GM23338 (cell line): ENCODE results near the gene GABARAPL1. TPM values are rescaled to one million over a fixed set of nuclear protein-coding genes. Genes with fewer than 3 reads are reported as not detected.
"Not testable (repeated sequence)": the region's sequence is repeated elsewhere in the genome, so short reads cannot be mapped to it uniquely, and the experiment has no call there.

Experiments
- ATAC-seq: fragments of 200-7000 bp; cut with Tn5 transposase; 3 replicates; pipeline ENCODE4 v1.9.1; 2020
- DNase-seq: peaks from one replicate; pipeline ENCODE4 v3.0.0-alpha.2; 2015; ENCODE audit warnings: low spot score
- H2AFZ ChIP-seq: fragments of 200-600 bp; sonication (generic); 2 replicates; pipeline ENCODE4 v1.8.0; 2016; ENCODE audit warnings: antibody characterized with exemption, mild to moderate bottlenecking, moderate library complexity
- H3F3A ChIP-seq: fragments of 200-600 bp; sonication (generic); replicated peaks from 2 replicates; pipeline ENCODE4 v1.8.0; 2017; ENCODE audit warnings: antibody characterized with exemption, mixed run types, low read depth
- H3K27ac ChIP-seq: fragments of 200-600 bp; sonication (generic); 2 replicates; pipeline ENCODE4 v1.6.1; 2016; ENCODE audit warnings: low read depth
- H3K27me3 ChIP-seq: fragments of 200-600 bp; sonication (generic); 2 replicates; pipeline ENCODE4 v1.8.0; 2016; ENCODE audit warnings: mild to moderate bottlenecking, mixed run types, moderate library complexity; ENCODE audit not compliant: insufficient read depth
- H3K36me3 ChIP-seq: fragments of 200-600 bp; sonication (generic); 2 replicates; pipeline ENCODE4 v1.8.0; 2016; ENCODE audit warnings: mild to moderate bottlenecking; ENCODE audit not compliant: insufficient read depth
- H3K4me1 ChIP-seq: fragments of 200-600 bp; sonication (generic); 2 replicates; pipeline ENCODE4 v1.8.0; 2016; ENCODE audit warnings: mild to moderate bottlenecking, moderate library complexity; ENCODE audit not compliant: insufficient read depth
- H3K4me2 ChIP-seq: fragments of 200-600 bp; sonication (generic); 2 replicates; pipeline ENCODE4 v1.7.1; 2017; ENCODE audit warnings: mixed run types
- H3K4me3 ChIP-seq: fragments of 200-600 bp; sonication (generic); 2 replicates; pipeline ENCODE4 v1.6.1; 2016; ENCODE audit warnings: mixed run types
- H3K79me2 ChIP-seq: fragments of 200-600 bp; sonication (generic); replicated peaks from 2 replicates; pipeline ENCODE4 v1.8.0; 2017; ENCODE audit warnings: mild to moderate bottlenecking; ENCODE audit not compliant: insufficient read depth
- H3K9me2 ChIP-seq: fragments of 200-600 bp; sonication (generic); 2 replicates; pipeline ENCODE4 v1.8.0; 2017; ENCODE audit not compliant: insufficient read depth
- H4K20me1 ChIP-seq: fragments of 200-600 bp; sonication (generic); replicated peaks from 2 replicates; pipeline ENCODE4 v1.8.0; 2017; ENCODE audit warnings: mild to moderate bottlenecking; ENCODE audit not compliant: insufficient read depth
- H3K27ac Mint-ChIP-seq: 2 replicates; pipeline ENCODE4 v1.8.0; 2020; ENCODE audit warnings: inconsistent platforms, mild to moderate bottlenecking, moderate library complexity, mixed read lengths
- H3K27me3 Mint-ChIP-seq: 3 replicates; pipeline ENCODE4 v1.8.0; 2022; ENCODE audit warnings: low read depth, mild to moderate bottlenecking, moderate library complexity, mixed read lengths, inconsistent platforms; ENCODE audit not compliant: insufficient read depth, poor library complexity
- H3K36me3 Mint-ChIP-seq: 3 replicates; pipeline ENCODE4 v1.8.0; 2021; ENCODE audit warnings: low read depth, mild to moderate bottlenecking, inconsistent platforms, moderate library complexity, mixed read lengths
- H3K4me1 Mint-ChIP-seq: 3 replicates; pipeline ENCODE4 v1.8.0; 2020; ENCODE audit warnings: mild to moderate bottlenecking, inconsistent platforms, mixed read lengths
- H3K4me3 Mint-ChIP-seq: 3 replicates; pipeline ENCODE4 v1.8.0; 2021; ENCODE audit warnings: moderate library complexity, mild to moderate bottlenecking, inconsistent platforms, mixed read lengths
- H3K9me3 Mint-ChIP-seq: 3 replicates; pipeline ENCODE4 v1.8.0; 2020; ENCODE audit warnings: moderate library complexity, mild to moderate bottlenecking, inconsistent platforms, mixed read lengths
- CREB1 ChIP-seq: fragments of 250-450 bp; sonication (Bioruptor Pico); IDR thresholded peaks from 2 replicates; pipeline ENCODE4 v1.5.0; 2020; ENCODE audit warnings: low read depth, mild to moderate bottlenecking, moderate library complexity
- EZH2 ChIP-seq: fragments of 200-600 bp; sonication (generic); IDR thresholded peaks from one replicate; pipeline ENCODE4 v1.8.0; 2017; ENCODE audit warnings: antibody characterized with exemption, mild to moderate bottlenecking, low read depth; ENCODE audit not compliant: unreplicated experiment
- EZH2phosphoT487 ChIP-seq: fragments of 200-600 bp; sonication (generic); IDR thresholded peaks from one replicate; pipeline ENCODE4 v1.8.1; 2018; ENCODE audit warnings: antibody characterized with exemption; ENCODE audit not compliant: unreplicated experiment
- JUNB ChIP-seq: IDR thresholded peaks from one replicate; pipeline ENCODE4 v1.6.1; 2016; ENCODE audit warnings: antibody characterized with exemption; ENCODE audit not compliant: unreplicated experiment
- POLR2AphosphoS5 ChIP-seq: IDR thresholded peaks from 2 replicates; pipeline ENCODE4 v1.6.1; 2016; ENCODE audit warnings: antibody characterized with exemption, low read depth
- STAT1 ChIP-seq: IDR thresholded peaks from one replicate; pipeline ENCODE4 v1.6.1; 2016; ENCODE audit warnings: antibody characterized with exemption; ENCODE audit not compliant: unreplicated experiment
- ZNF114 ChIP-seq: fragments of 250-450 bp; sonication (Bioruptor Pico); IDR thresholded peaks from 2 replicates; pipeline ENCODE4 v1.5.0; 2020; ENCODE audit warnings: mild to moderate bottlenecking, moderate library complexity
- ZNF331 ChIP-seq: fragments of 250-450 bp; sonication (Bioruptor Pico); IDR thresholded peaks from 2 replicates; pipeline ENCODE4 v1.5.0; 2020; ENCODE audit warnings: low read depth, mild to moderate bottlenecking, moderate library complexity
- ZNF462 ChIP-seq: fragments of 250-450 bp; sonication (Bioruptor Pico); IDR thresholded peaks from 2 replicates; pipeline ENCODE4 v1.5.0; 2020; ENCODE audit warnings: mild to moderate bottlenecking, moderate library complexity
- polyA plus RNA-seq: library from polyadenylated mRNA; unstranded; fragments of >200 nt; fragmentation: Nextera tagmentation; extraction: Ambion mirVana; gene quantifications from 2 replicates; pipeline ENCODE4 v1.2.1, GENCODE V29; 2016
- total RNA-seq: library from RNA; depleted of rRNA; stranded (reverse); fragments of >200 nt; shearing (Covaris generic); gene quantifications from 2 replicates; pipeline ENCODE4 v1.2.3, GENCODE V29; 2014
- TF ChIP-seq, protein P1 (sequence below): IDR thresholded peaks from one replicate; pipeline ENCODE4 v1.6.1; 2018; ENCODE audit warnings: antibody characterized with exemption; ENCODE audit not compliant: unreplicated experiment
- TF ChIP-seq, protein P2 (sequence below), 2 experiments: fragments of 200-600 bp in 1 of 2; sonication (generic) in 1 of 2; conservative IDR thresholded peaks; 2 replicates each; pipeline versions ENCODE4 v1.5.1 to v1.6.1; 2016 to 2017; ENCODE audit warnings: antibody characterized with exemption in 2 of 2, low read depth in 2 of 2, mild to moderate bottlenecking in 2 of 2, moderate library complexity in 1 of 2

GABARAPL1 gene
- total and polyA plus RNA-seq, 2 experiments from 2014 or later, result 35.7 to 77.8 TPM

DNA sequence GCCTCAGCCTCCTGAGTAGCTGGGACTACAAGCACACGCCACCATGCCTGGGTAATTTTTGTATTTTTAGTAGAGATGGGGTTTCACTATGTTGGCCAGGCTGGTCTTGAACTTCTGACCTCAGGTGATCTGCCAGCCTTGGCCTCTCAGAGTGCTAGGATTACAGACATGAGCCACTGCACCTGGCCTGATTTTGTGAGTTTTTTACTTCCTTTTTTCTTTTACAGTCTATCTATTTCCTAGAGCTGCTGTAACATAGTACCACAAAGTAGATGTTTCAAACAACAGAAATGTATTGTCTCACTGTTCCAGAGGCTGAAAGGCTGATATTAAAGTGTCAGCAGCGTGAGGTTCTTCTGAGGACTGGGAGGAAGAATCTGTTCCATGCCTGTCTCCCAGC, 8.2 kb upstream of the GABARAPL1 start:
- not testable (repeated sequence) for H3K4me2 ChIP-seq, DNase-seq, H3K36me3 ChIP-seq, H3K9me3 Mint-ChIP-seq, H4K20me1 ChIP-seq, H3K27me3 ChIP-seq, H3K27ac ChIP-seq, H3K27ac Mint-ChIP-seq, H3K4me3 Mint-ChIP-seq, ATAC-seq, H3F3A ChIP-seq, H3K36me3 Mint-ChIP-seq, H3K4me1 ChIP-seq, H3K27me3 Mint-ChIP-seq, H3K4me3 ChIP-seq, H3K79me2 ChIP-seq, H3K9me2 ChIP-seq
- H2AFZ ChIP-seq, result 0 out of 2 replicates have a peak overlapping the region, but pooled peaks have one; percentile 1
- H3K4me1 Mint-ChIP-seq, result peaks cover 21% of the 10 kb centered on the region

GRCh38 chr12:10205220-10205807, 7.4 kb upstream of the GABARAPL1 start:
- H3K27me3 Mint-ChIP-seq, result peaks cover 4% of the 10 kb centered on the region
- no peaks in the 10 kb centered on the region for H3K9me3 Mint-ChIP-seq
- H3K27me3 ChIP-seq, result no peaks in the 10 kb centered on the region
- H3K9me2 ChIP-seq, result no peaks in the 10 kb centered on the region
- H3K4me1 ChIP-seq, result peaks cover 6% of the 10 kb centered on the region
- H3K36me3 ChIP-seq, result no peaks in the 10 kb centered on the region
- no peak overlapping the region for H3K27ac Mint-ChIP-seq
- no peaks in the 10 kb centered on the region for H4K20me1 ChIP-seq
- H3F3A ChIP-seq, result no peaks in the 10 kb centered on the region
- 0 out of 2 replicates have a peak overlapping the region, but pooled peaks have one; percentile 1 for H2AFZ ChIP-seq
- H3K79me2 ChIP-seq, result no peaks in the 10 kb centered on the region
- no peaks in the 10 kb centered on the region for H3K36me3 Mint-ChIP-seq
- DNase-seq (no peak), ATAC-seq (peak; percentile 63)
- no peak overlapping the region for H3K4me3 Mint-ChIP-seq
- no peak overlapping the region for H3K4me2 ChIP-seq
- H3K4me3 ChIP-seq, result no peak overlapping the region
- H3K27ac ChIP-seq, result no peak overlapping the region
- peaks cover 21% of the 10 kb centered on the region for H3K4me1 Mint-ChIP-seq
- TF ChIP-seq EZH2phosphoT487 (no peak), ZNF462 (CRISPR knock-in tag) (no peak), STAT1 (no peak), EZH2 (no peak), POLR2AphosphoS5 (no peak), JUNB (no peak), CREB1 (CRISPR knock-in tag) (no peak), ZNF114 (no peak), ZNF331 (CRISPR knock-in tag) (no peak)
- TF ChIP-seq, protein P1, sequence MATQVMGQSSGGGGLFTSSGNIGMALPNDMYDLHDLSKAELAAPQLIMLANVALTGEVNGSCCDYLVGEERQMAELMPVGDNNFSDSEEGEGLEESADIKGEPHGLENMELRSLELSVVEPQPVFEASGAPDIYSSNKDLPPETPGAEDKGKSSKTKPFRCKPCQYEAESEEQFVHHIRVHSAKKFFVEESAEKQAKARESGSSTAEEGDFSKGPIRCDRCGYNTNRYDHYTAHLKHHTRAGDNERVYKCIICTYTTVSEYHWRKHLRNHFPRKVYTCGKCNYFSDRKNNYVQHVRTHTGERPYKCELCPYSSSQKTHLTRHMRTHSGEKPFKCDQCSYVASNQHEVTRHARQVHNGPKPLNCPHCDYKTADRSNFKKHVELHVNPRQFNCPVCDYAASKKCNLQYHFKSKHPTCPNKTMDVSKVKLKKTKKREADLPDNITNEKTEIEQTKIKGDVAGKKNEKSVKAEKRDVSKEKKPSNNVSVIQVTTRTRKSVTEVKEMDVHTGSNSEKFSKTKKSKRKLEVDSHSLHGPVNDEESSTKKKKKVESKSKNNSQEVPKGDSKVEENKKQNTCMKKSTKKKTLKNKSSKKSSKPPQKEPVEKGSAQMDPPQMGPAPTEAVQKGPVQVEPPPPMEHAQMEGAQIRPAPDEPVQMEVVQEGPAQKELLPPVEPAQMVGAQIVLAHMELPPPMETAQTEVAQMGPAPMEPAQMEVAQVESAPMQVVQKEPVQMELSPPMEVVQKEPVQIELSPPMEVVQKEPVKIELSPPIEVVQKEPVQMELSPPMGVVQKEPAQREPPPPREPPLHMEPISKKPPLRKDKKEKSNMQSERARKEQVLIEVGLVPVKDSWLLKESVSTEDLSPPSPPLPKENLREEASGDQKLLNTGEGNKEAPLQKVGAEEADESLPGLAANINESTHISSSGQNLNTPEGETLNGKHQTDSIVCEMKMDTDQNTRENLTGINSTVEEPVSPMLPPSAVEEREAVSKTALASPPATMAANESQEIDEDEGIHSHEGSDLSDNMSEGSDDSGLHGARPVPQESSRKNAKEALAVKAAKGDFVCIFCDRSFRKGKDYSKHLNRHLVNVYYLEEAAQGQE, result no peak
- TF ChIP-seq, protein P2, sequence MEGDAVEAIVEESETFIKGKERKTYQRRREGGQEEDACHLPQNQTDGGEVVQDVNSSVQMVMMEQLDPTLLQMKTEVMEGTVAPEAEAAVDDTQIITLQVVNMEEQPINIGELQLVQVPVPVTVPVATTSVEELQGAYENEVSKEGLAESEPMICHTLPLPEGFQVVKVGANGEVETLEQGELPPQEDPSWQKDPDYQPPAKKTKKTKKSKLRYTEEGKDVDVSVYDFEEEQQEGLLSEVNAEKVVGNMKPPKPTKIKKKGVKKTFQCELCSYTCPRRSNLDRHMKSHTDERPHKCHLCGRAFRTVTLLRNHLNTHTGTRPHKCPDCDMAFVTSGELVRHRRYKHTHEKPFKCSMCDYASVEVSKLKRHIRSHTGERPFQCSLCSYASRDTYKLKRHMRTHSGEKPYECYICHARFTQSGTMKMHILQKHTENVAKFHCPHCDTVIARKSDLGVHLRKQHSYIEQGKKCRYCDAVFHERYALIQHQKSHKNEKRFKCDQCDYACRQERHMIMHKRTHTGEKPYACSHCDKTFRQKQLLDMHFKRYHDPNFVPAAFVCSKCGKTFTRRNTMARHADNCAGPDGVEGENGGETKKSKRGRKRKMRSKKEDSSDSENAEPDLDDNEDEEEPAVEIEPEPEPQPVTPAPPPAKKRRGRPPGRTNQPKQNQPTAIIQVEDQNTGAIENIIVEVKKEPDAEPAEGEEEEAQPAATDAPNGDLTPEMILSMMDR (conservative IDR thresholded peaks at IDR 0.05; ENCODE audit: low read depth in 2 of 2), result no peak
